ENCODE measurements around the gene NPTX1.

NPTX1 gene

GRCh38 chr17:80497726-80498241 is 21.4 kb upstream of the NPTX1 start:
- Histone ChIP-seq H3K27me3 (ENCODE audit: insufficient read depth, low read length, poor library complexity) (no peaks in the 10 kb centered on the region), H3K36me3 (ENCODE audit: insufficient read depth, low read length) (no peaks in the 10 kb centered on the region), H3K27ac (ENCODE audit: low read length) (no peak overlapping the region), H3K4me2 (ENCODE audit: insufficient read depth, low read length) (no peak overlapping the region), H4K20me1 (ENCODE audit: insufficient read depth, low read length) (no peaks in the 10 kb centered on the region; the same call in 1 of the 2 replicates), H3K9ac (ENCODE audit: low read depth, low read length) (no peak overlapping the region), H3K4me1 (ENCODE audit: insufficient read depth, low read length) (no peaks in the 10 kb centered on the region), H3K4me3 (ENCODE audit: low read depth in 1 of 2, low read length in 2 of 2) (no peak overlapping the region), H2AFZ (ENCODE audit: low read depth, low read length) (no peak overlapping the region), H3K9me3 (ENCODE audit: insufficient read depth, low read length, severe bottlenecking) (no peaks in the 10 kb centered on the region), H3K79me2 (ENCODE audit: insufficient read depth, low read length) (no peaks in the 10 kb centered on the region)
- ATAC-seq (ENCODE audit: insufficient read depth, low read depth) (0 out of 3 replicates have a peak, but pooled peaks have one; percentile 17), DNase-seq (no peak)
- TF ChIP-seq CTCF (IDR thresholded peaks at IDR 0.05; ENCODE audit: borderline replicate concordance, extremely low read depth, low read length, poor library complexity, severe bottlenecking) (no peak), EZH2 (IDR thresholded peaks at IDR 0.05; ENCODE audit: borderline replicate concordance, low read depth, low read length, severe bottlenecking) (no peak)

- H3K27ac ChIP-seq (ENCODE audit: low read length), result no peak overlapping the region
- H3K4me1 ChIP-seq (ENCODE audit: insufficient read depth, low read length), result no peaks in the 10 kb centered on the region
- no peaks in the 10 kb centered on the region for H3K36me3 ChIP-seq (ENCODE audit: insufficient read depth, low read length)
- H3K9ac ChIP-seq (ENCODE audit: low read depth, low read length), result no peak overlapping the region
- ATAC-seq (ENCODE audit: insufficient read depth, low read depth) (no peak), DNase-seq (no peak)
- H3K4me3 ChIP-seq (ENCODE audit: low read depth in 1 of 2, low read length in 2 of 2), result no peak overlapping the region
- no peaks in the 10 kb centered on the region for H4K20me1 ChIP-seq (ENCODE audit: insufficient read depth, low read length)
- H3K9me3 ChIP-seq (ENCODE audit: insufficient read depth, low read length, severe bottlenecking), result no peaks in the 10 kb centered on the region
- no peaks in the 10 kb centered on the region for H3K79me2 ChIP-seq (ENCODE audit: insufficient read depth, low read length)
- no peak overlapping the region for H2AFZ ChIP-seq (ENCODE audit: low read depth, low read length)
- no peaks in the 10 kb centered on the region for H3K27me3 ChIP-seq (ENCODE audit: insufficient read depth, low read length, poor library complexity)
- TF ChIP-seq EZH2 (IDR thresholded peaks at IDR 0.05; ENCODE audit: borderline replicate concordance, low read depth, low read length, severe bottlenecking), result no peak
- TF ChIP-seq CTCF (IDR thresholded peaks at IDR 0.05; ENCODE audit: borderline replicate concordance, extremely low read depth, low read length, poor library complexity, severe bottlenecking), result no peak
- H3K4me2 ChIP-seq (ENCODE audit: insufficient read depth, low read length), result no peak overlapping the region
Measured at GRCh38 chr17:80494547-80494946, 18.1 kb upstream of the NPTX1 start.

- no peak overlapping the region for H3K4me3 ChIP-seq (ENCODE audit: low read depth in 1 of 2, low read length in 2 of 2)
- H3K36me3 ChIP-seq (ENCODE audit: insufficient read depth, low read length), result no peaks in the 10 kb centered on the region
- DNase-seq (no peak), ATAC-seq (ENCODE audit: insufficient read depth, low read depth) (no peak)
- no peak overlapping the region for H3K9ac ChIP-seq (ENCODE audit: low read depth, low read length)
- H3K4me2 ChIP-seq (ENCODE audit: insufficient read depth, low read length), result no peak overlapping the region
- no peak for TF ChIP-seq EZH2 (IDR thresholded peaks at IDR 0.05; ENCODE audit: borderline replicate concordance, low read depth, low read length, severe bottlenecking)
- TF ChIP-seq CTCF (IDR thresholded peaks at IDR 0.05; ENCODE audit: borderline replicate concordance, extremely low read depth, low read length, poor library complexity, severe bottlenecking), result no peak
- no peaks in the 10 kb centered on the region for H3K79me2 ChIP-seq (ENCODE audit: insufficient read depth, low read length)
- H3K27ac ChIP-seq (ENCODE audit: low read length), result no peak overlapping the region
- H3K9me3 ChIP-seq (ENCODE audit: insufficient read depth, low read length, severe bottlenecking), result no peaks in the 10 kb centered on the region
- no peak overlapping the region for H2AFZ ChIP-seq (ENCODE audit: low read depth, low read length)
- H3K4me1 ChIP-seq (ENCODE audit: insufficient read depth, low read length), result peaks cover 3% of the 10 kb centered on the region
- no peaks in the 10 kb centered on the region for H3K27me3 ChIP-seq (ENCODE audit: insufficient read depth, low read length, poor library complexity)
- H4K20me1 ChIP-seq (ENCODE audit: insufficient read depth, low read length), result no peaks in the 10 kb centered on the region
Measured at GRCh38 chr17:80492343-80493136, 16.1 kb upstream of the NPTX1 start.
